Hepatocyte (in vitro differentiated cells): ENCODE measurements around the gene ABCB8.

ENCODE experiments used
- EZH2 ChIP-seq: fragments of 200-600 bp; sonication (generic); IDR thresholded peaks from 2 replicates; pipeline ENCODE4 v1.6.1; 2016; ENCODE audit warnings: antibody characterized with exemption, mild to moderate bottlenecking, borderline replicate concordance
- TF ChIP-seq, protein P1 (sequence below): fragments of 200-600 bp; sonication (generic); IDR thresholded peaks from 2 replicates; pipeline ENCODE4 v1.5.1; 2016; ENCODE audit warnings: antibody characterized with exemption, mild to moderate bottlenecking; ENCODE audit not compliant: poor library complexity

DNA sequence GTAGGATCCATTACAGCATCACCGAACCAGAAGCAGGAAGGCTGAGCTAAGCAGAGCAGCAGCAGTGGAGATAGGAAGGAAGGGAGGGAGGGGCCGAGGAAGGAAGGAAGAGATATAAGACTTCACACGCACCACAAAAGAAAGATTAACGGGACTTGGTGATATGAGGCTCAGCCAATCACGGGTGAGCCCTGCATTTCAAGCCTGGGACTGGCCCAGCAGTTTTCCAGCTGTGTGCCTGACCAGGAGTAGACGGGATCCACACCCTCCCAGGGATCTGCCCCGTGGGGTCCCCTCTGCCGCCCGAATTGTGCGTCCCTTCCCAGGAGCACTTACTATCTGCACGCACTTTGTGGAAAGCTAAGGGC, 20.1 kb upstream of the ABCB8 start:
- no peak for TF ChIP-seq EZH2
- TF ChIP-seq, protein P1, sequence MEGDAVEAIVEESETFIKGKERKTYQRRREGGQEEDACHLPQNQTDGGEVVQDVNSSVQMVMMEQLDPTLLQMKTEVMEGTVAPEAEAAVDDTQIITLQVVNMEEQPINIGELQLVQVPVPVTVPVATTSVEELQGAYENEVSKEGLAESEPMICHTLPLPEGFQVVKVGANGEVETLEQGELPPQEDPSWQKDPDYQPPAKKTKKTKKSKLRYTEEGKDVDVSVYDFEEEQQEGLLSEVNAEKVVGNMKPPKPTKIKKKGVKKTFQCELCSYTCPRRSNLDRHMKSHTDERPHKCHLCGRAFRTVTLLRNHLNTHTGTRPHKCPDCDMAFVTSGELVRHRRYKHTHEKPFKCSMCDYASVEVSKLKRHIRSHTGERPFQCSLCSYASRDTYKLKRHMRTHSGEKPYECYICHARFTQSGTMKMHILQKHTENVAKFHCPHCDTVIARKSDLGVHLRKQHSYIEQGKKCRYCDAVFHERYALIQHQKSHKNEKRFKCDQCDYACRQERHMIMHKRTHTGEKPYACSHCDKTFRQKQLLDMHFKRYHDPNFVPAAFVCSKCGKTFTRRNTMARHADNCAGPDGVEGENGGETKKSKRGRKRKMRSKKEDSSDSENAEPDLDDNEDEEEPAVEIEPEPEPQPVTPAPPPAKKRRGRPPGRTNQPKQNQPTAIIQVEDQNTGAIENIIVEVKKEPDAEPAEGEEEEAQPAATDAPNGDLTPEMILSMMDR = no peak
